Measurements from ENCODE around the gene CREB3L1.

- TF ChIP-seq CTCF (IDR thresholded peaks at IDR 0.05 in 4 of 5, conservative IDR thresholded peaks at IDR 0.05 in 1 of 5), result no peak
- TF ChIP-seq POLR2A (IDR thresholded peaks at IDR 0.05), result no peak
These were observed 85.6 kb downstream of the CREB3L1 start for GRCh38 chr11:46363031-46363407.

All from gastrocnemius medialis (tissue), 4 donors.